Measurements from ENCODE around the gene ICAM4.

Gene ICAM4

GRCh38 chr19:10256970-10257615, 29.7 kb upstream of the ICAM4 start:
- in situ Hi-C loops (cut with MboI; ENCODE audit: low sequenced_read_pairs, unreplicated experiment) = no loop called here
- TF ChIP-seq CTCF (IDR thresholded peaks at IDR 0.05; ENCODE audit: borderline replicate concordance, control extremely low read depth, extremely low read depth, insufficient read depth, missing control alignments) = no peak
- no peak for DNase-seq (ENCODE audit: low spot score)

DNA sequence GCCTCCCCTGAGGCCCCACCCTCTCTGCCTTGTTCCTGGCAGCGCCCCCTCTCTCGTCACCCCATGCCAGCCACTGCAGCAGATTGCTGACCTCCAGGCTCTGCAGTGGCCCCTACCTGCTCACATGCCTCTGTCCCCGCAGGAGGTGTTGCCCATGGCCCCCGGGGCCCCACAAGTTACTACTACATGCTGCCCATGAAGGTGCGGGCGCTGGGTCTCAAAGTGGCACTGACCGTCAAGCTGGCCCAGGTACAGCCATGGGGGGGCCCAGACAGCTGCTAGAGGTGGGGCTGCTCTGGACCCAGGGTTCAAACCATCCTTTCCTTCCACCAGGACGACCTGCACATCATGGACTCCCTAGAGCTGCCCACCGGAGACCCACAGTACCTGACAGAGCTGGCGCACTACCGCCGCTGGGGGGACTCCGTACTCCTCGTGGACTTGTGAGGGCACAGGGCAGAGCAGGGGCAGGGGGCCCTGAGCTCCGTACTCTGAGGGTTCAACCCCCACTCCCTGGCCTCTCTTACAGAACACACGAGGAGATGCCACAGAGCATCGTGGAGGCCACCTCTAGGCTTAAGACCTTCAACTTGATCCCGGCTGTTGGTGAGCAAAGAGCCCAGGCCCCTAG, 28.6 kb upstream of the ICAM4 start:
- no peak for TF ChIP-seq CTCF (IDR thresholded peaks at IDR 0.05; ENCODE audit: borderline replicate concordance, control extremely low read depth, extremely low read depth, insufficient read depth, missing control alignments)
- in situ Hi-C loops (cut with MboI; ENCODE audit: low sequenced_read_pairs, unreplicated experiment) = no loop called here
- DNase-seq (ENCODE audit: low spot score) = no peak

GRCh38 chr19:10259162-10259905, 27.4 kb upstream of the ICAM4 start:
- in situ Hi-C loops (cut with MboI; ENCODE audit: low sequenced_read_pairs, unreplicated experiment) = no loop called here
- TF ChIP-seq CTCF (IDR thresholded peaks at IDR 0.05; ENCODE audit: borderline replicate concordance, control extremely low read depth, extremely low read depth, insufficient read depth, missing control alignments) = peak; percentile 73
- DNase-seq (ENCODE audit: low spot score) = peak; percentile 84

GRCh38 chr19:10260141-10260584, 26.6 kb upstream of the ICAM4 start:
- no peak for TF ChIP-seq CTCF (IDR thresholded peaks at IDR 0.05; ENCODE audit: borderline replicate concordance, control extremely low read depth, extremely low read depth, insufficient read depth, missing control alignments)
- in situ Hi-C loops (cut with MboI; ENCODE audit: low sequenced_read_pairs, unreplicated experiment) = no loop called here
- DNase-seq (ENCODE audit: low spot score) = no peak

DNA sequence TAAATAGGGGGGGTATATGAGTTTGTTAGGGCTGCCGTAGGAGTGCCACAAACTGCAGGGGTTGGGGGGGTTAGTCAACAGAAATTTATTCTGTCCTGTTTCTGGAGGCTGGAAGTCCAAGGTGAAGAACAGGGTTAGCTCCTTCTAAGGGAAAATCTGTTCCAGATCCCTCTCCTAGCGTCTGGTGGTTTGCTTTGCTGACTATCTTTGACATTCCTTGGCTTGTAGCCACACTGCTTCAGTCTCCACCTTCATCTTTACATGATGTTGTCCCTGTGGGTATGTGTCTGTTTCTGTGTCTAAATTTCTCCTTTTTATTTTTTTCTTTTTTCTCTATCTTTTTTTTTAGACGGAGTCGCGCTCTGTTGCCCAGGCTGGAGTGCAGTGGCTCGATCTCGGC, 24.0 kb upstream of the ICAM4 start:
- in situ Hi-C loops (cut with MboI; ENCODE audit: low sequenced_read_pairs, unreplicated experiment) = no loop called here
- TF ChIP-seq CTCF (IDR thresholded peaks at IDR 0.05; ENCODE audit: borderline replicate concordance, control extremely low read depth, extremely low read depth, insufficient read depth, missing control alignments) = no peak
- no peak for DNase-seq (ENCODE audit: low spot score)

- no peak for TF ChIP-seq CTCF (IDR thresholded peaks at IDR 0.05; ENCODE audit: borderline replicate concordance, control extremely low read depth, extremely low read depth, insufficient read depth, missing control alignments)
- DNase-seq (ENCODE audit: low spot score) = no peak
- in situ Hi-C loops (cut with MboI; ENCODE audit: low sequenced_read_pairs, unreplicated experiment) = loop anchor here (5.0 kb wide), 1 partner anchor 121 kb away; no protein-coding TSS in a partner anchor
Measured at GRCh38 chr19:10266706-10267105, 20.0 kb upstream of the ICAM4 start.
